OCI-LY7 (cell line): ENCODE data around the gene CFAP107. TPM values are rescaled to one million over a fixed set of nuclear protein-coding genes. Genes with fewer than 3 reads are reported as not detected.

Experiments used
- BruUV-seq: library from RNA; stranded (reverse); fragments of 400-500 nt; replicated peaks from 2 replicates; lab custom pipeline; 2021; lab: Mats Ljungman, UMichigan
- CTCF ChIA-PET: fragments of 300-600 bp; sonication (Branson Sonifier 250); formaldehyde crosslinking; loops from one replicate; lab custom pipeline; 2022; ENCODE audit warnings: antibody characterized with exemption; ENCODE audit not compliant: unreplicated experiment; lab: Charles Lee
- POLR2A ChIA-PET: fragments of 300-600 bp; sonication (Branson Sonifier 250); formaldehyde crosslinking; loops from one replicate; lab custom pipeline; 2022; ENCODE audit warnings: antibody characterized with exemption; lab: Charles Lee
- DNase-seq: peaks from one replicate; pipeline ENCODE4 v3.0.0-alpha.2; 2015; ENCODE audit warnings: low spot score
- H2AFZ ChIP-seq: fragments of 200-600 bp; sonication (generic), shearing (Covaris generic); 2 replicates; pipeline ENCODE4 v1.6.1; 2014; ENCODE audit warnings: mild to moderate bottlenecking, antibody characterized with exemption, low read length, moderate library complexity
- H3K27ac ChIP-seq: fragments of 200-600 bp; sonication (generic); 2 replicates; pipeline ENCODE4 v1.5.1; 2014; ENCODE audit warnings: mixed run types, low read depth, mild to moderate bottlenecking, moderate library complexity, low read length, inconsistent platforms; ENCODE audit not compliant: poor library complexity, severe bottlenecking
- H3K36me3 ChIP-seq: fragments of 200-600 bp; sonication (generic); 2 replicates; pipeline ENCODE4 v1.6.1; 2014; ENCODE audit warnings: mild to moderate bottlenecking, antibody characterized with exemption, low read length, moderate library complexity, mixed read lengths; ENCODE audit not compliant: insufficient read depth
- H3K4me1 ChIP-seq: fragments of 200-600 bp; sonication (generic); 2 replicates; pipeline ENCODE4 v1.5.1; 2014; ENCODE audit warnings: mild to moderate bottlenecking, low read length; ENCODE audit not compliant: insufficient read depth, poor library complexity, severe bottlenecking
- H3K4me2 ChIP-seq: fragments of 200-600 bp; sonication (generic); 2 replicates; pipeline ENCODE4 v1.6.1; 2014; ENCODE audit warnings: mild to moderate bottlenecking, low read length
- H3K4me3 ChIP-seq: fragments of 200-600 bp; sonication (generic); 2 replicates; pipeline ENCODE4 v1.5.1; 2014; ENCODE audit warnings: mild to moderate bottlenecking, low read depth, low read length; ENCODE audit not compliant: poor library complexity, severe bottlenecking
- H3K79me2 ChIP-seq: fragments of 200-600 bp; sonication (generic); 2 replicates; pipeline ENCODE4 v1.6.1; 2016; ENCODE audit warnings: low read depth, mild to moderate bottlenecking, low read length, moderate library complexity, mixed read lengths; ENCODE audit not compliant: insufficient read depth
- H3K9me2 ChIP-seq: fragments of 200-600 bp; sonication (generic); 2 replicates; pipeline ENCODE4 v1.6.1; 2016; ENCODE audit warnings: mild to moderate bottlenecking, low read length, mixed read lengths; ENCODE audit not compliant: insufficient read depth
- H3K9me3 ChIP-seq: fragments of 200-600 bp; sonication (generic); 2 replicates; pipeline ENCODE4 v1.6.1; 2014; ENCODE audit warnings: mild to moderate bottlenecking, mixed run types, low read length, mixed read lengths
- H4K20me1 ChIP-seq: fragments of 200-600 bp; sonication (generic); 2 replicates; pipeline ENCODE4 v1.6.1; 2014; ENCODE audit warnings: mild to moderate bottlenecking, antibody characterized with exemption, low read length, moderate library complexity, mixed read lengths; ENCODE audit not compliant: insufficient read depth
- EZH2phosphoT487 ChIP-seq: fragments of 200-600 bp; sonication (generic); IDR thresholded peaks from 2 replicates; pipeline ENCODE4 v1.6.1; 2018; ENCODE audit warnings: low read depth, borderline replicate concordance, mild to moderate bottlenecking, mixed run types, antibody characterized with exemption, low read length, moderate library complexity, mixed read lengths
- intact Hi-C: fragments of 100-400 bp; cut with micrococcal nuclease; formaldehyde crosslinking; loops from one replicate; pipeline ENCODE4 v1.10.0; 2022; ENCODE audit not compliant: unreplicated experiment
- total RNA-seq, 2 experiments: library from RNA; depleted of rRNA in 1 of 2; stranded (reverse); fragments of >200 nt in 1 of 2; shearing (Covaris generic) in 1 of 2; gene quantifications; 2 replicates each; pipeline ENCODE4 v1.2.3, GENCODE V29; 2014 to 2022
- TF ChIP-seq, protein P1 (sequence below): fragments of 200-600 bp; sonication (generic); conservative IDR thresholded peaks from 2 replicates; pipeline ENCODE4 v1.5.1; 2014; ENCODE audit warnings: mild to moderate bottlenecking, antibody characterized with exemption, low read length, moderate library complexity, mixed read lengths

CFAP107 gene
- total RNA-seq, 2 experiments from 2014 or later, result not detected

DNA sequence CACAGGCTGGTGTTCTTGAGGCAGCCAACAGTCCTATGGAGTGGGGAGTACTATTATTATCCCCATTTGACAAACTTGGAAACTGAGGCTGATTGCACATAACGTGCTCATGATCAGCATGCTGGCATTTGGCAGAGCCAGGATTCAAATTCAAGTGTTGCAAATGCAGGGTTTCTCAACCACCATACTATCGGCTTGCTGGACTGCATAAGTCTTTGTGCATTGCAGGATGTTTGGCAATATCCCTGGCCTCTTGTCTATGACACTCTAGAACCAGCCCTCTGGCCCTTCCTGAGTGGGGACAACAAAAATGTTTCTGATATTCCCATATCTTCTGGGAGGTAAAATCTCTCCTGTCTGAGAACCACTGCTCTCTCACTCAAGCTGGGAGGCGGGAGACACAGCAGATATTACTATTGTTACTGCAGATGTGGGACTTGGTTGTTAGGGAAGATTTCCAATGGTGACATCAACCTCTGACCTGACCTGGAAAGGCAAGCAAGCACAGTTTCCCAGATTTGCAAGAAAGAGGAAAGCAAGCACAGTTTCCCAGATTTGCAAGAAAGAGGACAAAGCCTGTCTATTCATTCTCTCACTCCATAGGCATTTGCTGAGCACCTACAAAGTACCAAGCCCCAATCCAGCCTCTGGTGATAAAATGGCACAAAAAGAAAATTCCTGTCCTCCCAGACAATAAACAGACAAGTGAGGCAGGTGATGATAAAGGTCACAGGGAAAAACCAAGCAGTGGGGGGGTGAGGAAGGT, 31.1 kb upstream of the CFAP107 start:
- no peak for DNase-seq
- intact Hi-C loops, result no loop called here
- ChIA-PET POLR2A (no interaction called here), CTCF (interaction anchor here (0.6 kb wide), 1 partner anchor 14 kb away, joined by 3 read pairs; no protein-coding TSS in a partner anchor)
- H4K20me1 ChIP-seq, result no peaks in the 10 kb centered on the region
- no peaks in the 10 kb centered on the region for H3K36me3 ChIP-seq
- no peak overlapping the region for H2AFZ ChIP-seq
- no peak overlapping the region for H3K4me2 ChIP-seq
- no peaks in the 10 kb centered on the region for H3K9me3 ChIP-seq
- H3K27ac ChIP-seq, result no peak overlapping the region
- no peaks in the 10 kb centered on the region for H3K4me1 ChIP-seq
- H3K9me2 ChIP-seq, result no peaks in the 10 kb centered on the region
- TF ChIP-seq EZH2phosphoT487, result no peak
- TF ChIP-seq, protein P1, sequence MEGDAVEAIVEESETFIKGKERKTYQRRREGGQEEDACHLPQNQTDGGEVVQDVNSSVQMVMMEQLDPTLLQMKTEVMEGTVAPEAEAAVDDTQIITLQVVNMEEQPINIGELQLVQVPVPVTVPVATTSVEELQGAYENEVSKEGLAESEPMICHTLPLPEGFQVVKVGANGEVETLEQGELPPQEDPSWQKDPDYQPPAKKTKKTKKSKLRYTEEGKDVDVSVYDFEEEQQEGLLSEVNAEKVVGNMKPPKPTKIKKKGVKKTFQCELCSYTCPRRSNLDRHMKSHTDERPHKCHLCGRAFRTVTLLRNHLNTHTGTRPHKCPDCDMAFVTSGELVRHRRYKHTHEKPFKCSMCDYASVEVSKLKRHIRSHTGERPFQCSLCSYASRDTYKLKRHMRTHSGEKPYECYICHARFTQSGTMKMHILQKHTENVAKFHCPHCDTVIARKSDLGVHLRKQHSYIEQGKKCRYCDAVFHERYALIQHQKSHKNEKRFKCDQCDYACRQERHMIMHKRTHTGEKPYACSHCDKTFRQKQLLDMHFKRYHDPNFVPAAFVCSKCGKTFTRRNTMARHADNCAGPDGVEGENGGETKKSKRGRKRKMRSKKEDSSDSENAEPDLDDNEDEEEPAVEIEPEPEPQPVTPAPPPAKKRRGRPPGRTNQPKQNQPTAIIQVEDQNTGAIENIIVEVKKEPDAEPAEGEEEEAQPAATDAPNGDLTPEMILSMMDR, result no peak
- no peaks in the 10 kb centered on the region for H3K79me2 ChIP-seq
- H3K4me3 ChIP-seq, result no peak overlapping the region
- no TSS peak for BruUV-seq

DNA sequence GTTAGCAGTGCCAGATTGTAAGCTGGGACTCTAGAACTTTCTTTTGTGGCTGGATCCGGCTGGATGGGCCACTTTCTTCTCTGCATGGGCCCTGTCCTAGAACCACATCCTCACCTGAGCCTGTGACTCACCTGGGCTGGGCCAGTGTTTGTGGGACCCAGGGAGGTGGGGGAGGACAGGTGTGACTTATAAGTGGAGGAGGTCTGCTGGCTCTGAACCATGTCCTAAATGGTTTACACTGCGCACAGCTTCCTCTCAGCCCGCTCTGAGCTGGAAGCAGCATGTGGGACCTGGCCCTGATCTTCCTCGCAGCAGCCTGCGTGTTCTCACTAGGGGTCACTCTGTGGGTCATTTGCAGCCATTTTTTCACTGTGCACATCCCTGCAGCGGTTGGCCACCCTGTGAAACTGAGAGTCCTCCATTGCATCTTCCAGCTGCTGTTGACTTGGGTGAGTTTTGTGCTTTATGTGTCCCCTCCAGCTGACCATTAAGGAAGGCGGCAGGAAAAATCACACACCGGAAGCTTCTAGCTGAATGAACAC, 30.0 kb upstream of the CFAP107 start, which contains the start of gene AADACL3:
Gene AADACL3, plus strand, starts transcription at position 215 of the 542 bp plus-strand sequence. Its CDS starts 67 bp downstream, at position 282.
- Histone ChIP-seq H3K9me3 (no peaks in the 10 kb centered on the region), H3K9me2 (no peaks in the 10 kb centered on the region), H3K27ac (no peak within 1 kb of the TSS), H2AFZ (no peak within 1 kb of the TSS), H3K4me1 (no peaks in the 10 kb centered on the region), H3K4me2 (no peak within 1 kb of the TSS), H3K79me2 (no peaks in the 10 kb centered on the region), H4K20me1 (no peaks in the 10 kb centered on the region), H3K36me3 (no peaks in the 10 kb centered on the region), H3K4me3 (no peak within 1 kb of the TSS)
- ChIA-PET CTCF (interaction anchor here (0.6 kb wide), 1 partner anchor 15 kb away, joined by 3 read pairs; no protein-coding TSS in a partner anchor), POLR2A (interaction anchor here (0.6 kb wide), 1 partner anchor 743 kb away, joined by 3 read pairs; no protein-coding TSS in a partner anchor)
- intact Hi-C loops, result no loop called here
- TF ChIP-seq, protein P1, result no peak
- TF ChIP-seq EZH2phosphoT487, result no peak
- BruUV-seq, result no TSS peak
- DNase-seq, result no peak
